Astrocyte of the cerebellum (primary cell): ENCODE data around the gene PTPRH.

Experiments used
- DNase-seq: peaks from one replicate; pipeline ENCODE4 v3.0.0-alpha.2; 2011; ENCODE audit warnings: low read depth
- H3K4me3 ChIP-seq: 2 replicates; pipeline ENCODE4 v1.5.1; 2011; ENCODE audit warnings: mild to moderate bottlenecking, low read depth, low read length, moderate library complexity
- CTCF ChIP-seq: IDR thresholded peaks from 2 replicates; pipeline ENCODE4 v1.5.1; 2012; ENCODE audit warnings: low read length, low read depth, moderate library complexity, mild to moderate bottlenecking; ENCODE audit errors: missing control alignments
- in situ Hi-C: cut with HindIII; loops from 2 replicates; pipeline ENCODE4 v1.10.0; 2017; ENCODE audit warnings: low sequenced_read_pairs

Gene PTPRH

GRCh38 chr19:55230329-55230728 lies 21.0 kb upstream of the PTPRH start:
- H3K4me3 ChIP-seq = no peak overlapping the region
- no peak for DNase-seq
- no peak for TF ChIP-seq CTCF
- in situ Hi-C loops = no loop called here

DNA sequence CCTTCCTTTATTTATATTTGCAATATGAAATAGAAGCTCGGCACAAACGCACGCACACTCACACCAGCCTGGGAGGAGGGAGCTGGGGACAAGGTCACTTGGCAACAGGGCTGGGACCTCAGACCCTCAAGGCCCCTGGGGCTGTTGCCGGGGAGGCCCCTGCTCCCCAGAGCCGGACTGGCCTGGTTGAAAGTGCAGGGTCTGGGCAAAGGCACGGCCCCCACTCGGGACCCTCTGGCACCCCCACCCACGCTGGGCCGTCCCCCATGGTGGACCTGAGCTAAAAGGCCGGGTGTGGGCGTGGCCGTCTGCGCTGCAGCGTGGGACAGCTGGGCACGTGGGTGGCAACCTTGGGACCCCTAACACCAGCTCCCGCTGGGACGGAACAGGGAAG lies 20.5 kb upstream of the PTPRH start:
- DNase-seq = no peak
- TF ChIP-seq CTCF = no peak
- in situ Hi-C loops = no loop called here
- no peak overlapping the region for H3K4me3 ChIP-seq

- in situ Hi-C loops = no loop called here
- no peak for TF ChIP-seq CTCF
- no peak overlapping the region for H3K4me3 ChIP-seq
- no peak for DNase-seq
These were observed 20.0 kb upstream of the PTPRH start for GRCh38 chr19:55229145-55229788.

- in situ Hi-C loops = no loop called here
- DNase-seq = no peak
- H3K4me3 ChIP-seq = no peak within 1 kb of the TSS
- TF ChIP-seq CTCF = no peak
These were observed 19.2 kb upstream of the PTPRH start, which contains the start of gene TMEM86B for GRCh38 chr19:55228403-55229031. TSS of gene TMEM86B (minus strand) at chr19:55228763. CDS start at chr19:55228741, 22 bp downstream.

DNA sequence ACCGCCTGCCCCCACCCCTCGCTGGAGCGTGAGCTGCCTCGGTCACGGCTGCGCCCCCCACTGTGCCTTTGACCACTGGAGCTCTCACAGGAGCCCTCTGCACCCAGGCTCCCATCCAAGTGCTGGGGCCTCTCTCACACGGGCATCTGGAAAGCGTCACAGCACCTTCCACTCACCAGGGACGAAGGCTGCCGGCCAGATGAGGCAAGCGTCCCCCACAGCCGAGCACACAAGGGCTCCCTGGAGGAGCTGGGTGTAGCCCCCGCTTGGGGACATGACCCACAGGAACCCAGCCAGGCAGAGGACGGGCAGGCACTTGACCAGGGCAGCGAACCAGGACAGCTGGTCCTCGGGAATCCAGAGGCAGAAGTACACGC lies 18.7 kb upstream of the PTPRH start:
- no peak for DNase-seq
- no peak overlapping the region for H3K4me3 ChIP-seq
- in situ Hi-C loops = no loop called here
- TF ChIP-seq CTCF = no peak

- no peak for TF ChIP-seq CTCF
- in situ Hi-C loops = no loop called here
- no peak overlapping the region for H3K4me3 ChIP-seq
- DNase-seq = no peak
These were observed 18.1 kb upstream of the PTPRH start for GRCh38 chr19:55227241-55228014.
